G401.6 (cell line): ENCODE results near the gene RSPO1.
A peak's percentile ranks its signal among the peaks of the same experiment; 100 is the strongest.
"Not testable (repeated sequence)": the region's sequence is repeated elsewhere in the genome, so short reads cannot be mapped to it uniquely, and the experiment has no call there.

Source experiments
- FAIRE-seq: peaks from 2 replicates; lab custom pipeline; 2012; peaks lifted over from hg19 to GRCh38; lab: Jason Lieb, UNC

Gene RSPO1

GRCh38 chr1:37614105-37614504 is 20.6 kb downstream of the RSPO1 start:
- no peak for FAIRE-seq

GRCh38 chr1:37612186-37612585 is 22.5 kb downstream of the RSPO1 start:
- FAIRE-seq, result no peak

DNA sequence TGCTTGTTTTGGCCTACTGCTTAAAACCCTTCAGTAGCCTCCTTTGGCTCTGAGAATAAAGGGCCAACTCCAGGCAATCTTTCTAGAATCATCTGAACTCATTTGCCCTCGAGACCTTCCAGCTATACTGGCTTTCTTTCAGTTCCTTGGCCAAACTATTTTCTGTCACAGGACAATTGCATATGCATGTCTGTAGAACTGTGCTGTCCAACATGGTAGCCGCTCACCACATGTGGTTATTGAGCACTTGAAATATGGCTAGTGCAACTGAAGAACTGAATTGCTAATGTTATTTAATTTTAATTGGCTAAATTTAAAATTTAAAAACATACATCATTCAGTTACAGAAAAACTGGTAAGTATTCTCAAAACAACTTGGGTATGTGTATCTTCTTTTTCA is 24.7 kb downstream of the RSPO1 start:
- FAIRE-seq, result no peak

DNA sequence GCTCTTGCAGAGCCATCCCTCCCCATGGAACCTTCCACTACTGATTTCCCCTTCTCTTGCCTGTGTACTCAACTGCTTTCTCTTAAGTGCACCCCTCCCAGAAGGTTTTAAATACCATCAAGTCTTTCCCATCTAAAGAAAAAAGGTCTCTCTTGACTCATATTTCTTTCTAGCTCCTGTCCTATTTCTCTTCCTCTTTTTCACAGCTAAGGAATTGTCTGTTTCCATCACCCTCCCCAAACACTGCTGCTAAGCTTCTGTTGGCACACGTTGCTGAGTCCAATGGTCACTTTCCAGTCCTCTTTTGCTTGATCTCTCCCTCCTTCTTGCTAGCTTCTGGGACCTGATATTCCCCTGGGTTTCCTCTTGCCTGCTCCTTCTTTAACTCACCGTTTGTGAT is 25.7 kb downstream of the RSPO1 start:
- no peak for FAIRE-seq

DNA sequence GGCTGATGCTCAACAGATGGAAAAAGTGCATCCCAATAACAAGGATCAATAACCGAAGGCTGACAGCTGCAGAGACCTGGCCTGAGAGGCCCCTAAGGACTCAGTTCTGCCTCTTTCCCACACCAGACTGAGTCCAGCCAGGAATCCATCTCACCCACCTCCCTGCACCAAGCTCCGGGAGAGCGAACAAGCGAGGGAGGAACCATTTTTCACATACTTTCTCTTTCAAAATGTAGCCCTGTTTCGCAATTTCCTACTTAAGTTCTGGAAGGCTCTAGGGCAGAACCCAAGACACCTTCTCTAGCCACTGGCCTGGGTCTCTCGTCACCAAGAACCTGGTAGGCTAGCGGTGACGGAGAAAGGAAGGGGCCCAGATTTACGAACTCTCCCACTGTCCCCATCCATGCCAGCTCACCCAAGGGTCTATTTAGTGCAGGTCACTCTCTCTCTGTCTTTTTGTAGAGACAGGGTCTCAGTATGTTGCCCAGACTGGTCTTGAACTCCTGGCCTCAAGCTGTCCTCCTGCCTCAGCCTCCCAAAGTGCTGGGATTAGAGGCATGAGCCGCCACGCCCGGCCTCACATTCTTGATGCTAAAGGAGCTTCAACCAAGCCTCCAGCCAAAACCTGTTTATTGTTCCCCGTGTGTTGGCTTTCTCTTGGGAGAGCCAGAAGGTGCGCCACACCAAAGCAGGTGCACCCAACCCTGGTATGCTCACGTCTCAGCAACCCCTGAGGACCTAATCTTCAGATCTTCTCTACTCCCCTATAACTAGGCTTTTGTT is 28.0 kb downstream of the RSPO1 start:
- FAIRE-seq, result no peak

DNA sequence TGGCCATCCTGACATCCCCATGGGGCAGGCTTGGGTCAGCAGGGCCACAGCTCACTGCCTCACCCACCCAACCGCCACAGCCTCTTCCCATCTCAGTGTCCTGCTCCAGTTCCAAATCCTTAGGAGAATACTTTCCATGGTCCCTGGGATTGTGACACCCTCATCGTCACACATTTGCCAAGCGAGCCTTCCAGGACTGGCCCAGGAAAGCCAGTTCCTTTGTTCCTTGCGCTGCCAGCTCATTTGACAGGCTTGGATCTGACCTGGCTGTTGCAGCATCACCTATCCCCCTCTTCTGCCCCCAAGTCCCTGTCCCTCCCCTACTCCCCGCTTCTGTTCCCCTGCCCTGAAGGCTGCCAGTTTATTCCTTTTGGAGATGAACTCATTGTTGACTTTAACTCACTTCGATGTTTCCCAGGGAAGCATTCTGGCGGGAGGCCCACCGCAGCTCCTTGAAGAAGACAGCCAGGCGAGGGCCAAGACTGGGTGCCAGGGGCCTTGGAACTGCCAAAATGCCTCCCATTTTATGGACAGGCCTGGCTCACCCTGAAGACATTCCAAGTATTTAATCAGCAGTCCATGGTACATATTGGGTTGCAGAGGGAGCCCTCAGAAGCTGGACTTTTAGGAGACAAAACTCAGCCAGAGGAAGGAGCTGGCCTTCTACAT is 28.8 kb downstream of the RSPO1 start:
- no peak for FAIRE-seq

- no peak for FAIRE-seq
Observed at GRCh38 chr1:37605061-37605650, 29.5 kb downstream of the RSPO1 start.

GRCh38 chr1:37602750-37603694 is 31.7 kb downstream of the RSPO1 start:
- FAIRE-seq, result no peak

GRCh38 chr1:37601441-37601840 is 33.3 kb downstream of the RSPO1 start:
- FAIRE-seq, result no peak

GRCh38 chr1:37599940-37600339 is 34.8 kb downstream of the RSPO1 start:
- FAIRE-seq, result no peak

GRCh38 chr1:37596182-37596667 is 38.5 kb downstream of the RSPO1 start:
- FAIRE-seq, result no peak

DNA sequence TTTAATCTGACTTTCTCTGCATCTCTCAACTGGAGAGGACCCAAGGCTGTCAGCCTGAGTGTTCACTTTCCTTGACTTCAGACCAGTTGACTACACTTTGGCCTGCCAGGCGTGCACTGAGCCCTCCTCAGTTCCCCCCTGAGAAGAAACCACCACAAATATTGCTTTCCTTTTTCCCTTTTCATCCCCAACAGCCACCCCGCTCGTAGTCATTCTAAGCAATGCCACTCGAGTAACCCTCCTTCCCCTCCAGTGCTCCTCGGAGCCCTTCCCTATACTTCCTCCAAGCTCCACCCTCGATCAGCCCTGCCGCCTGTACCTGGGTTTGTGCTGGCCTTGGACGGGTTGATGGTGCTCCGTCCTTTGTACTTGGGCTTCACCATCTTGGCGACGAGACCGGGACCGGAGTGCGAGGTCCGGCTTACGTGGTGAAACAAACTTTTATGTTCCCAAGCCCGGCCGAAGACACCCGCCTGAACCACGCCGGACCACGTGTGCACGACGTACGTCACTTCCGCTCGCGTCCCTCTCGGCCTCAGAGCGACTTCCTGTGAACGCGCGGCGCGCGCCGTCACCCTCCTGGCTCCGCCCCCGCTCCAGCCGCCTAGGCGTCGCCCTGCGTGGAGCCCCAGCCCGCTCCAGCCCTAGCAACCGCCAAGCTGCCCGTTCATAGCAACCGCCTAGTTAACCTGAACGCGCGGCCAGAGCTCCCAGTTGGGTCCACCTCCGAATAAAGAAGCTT is 39.1 kb downstream of the RSPO1 start, which contains the start of gene GNL2:
Gene GNL2 (minus strand): TSS at position 498 of the 742 bp plus-strand sequence. CDS start 115 bp downstream, at position 383.
- FAIRE-seq, result peak; percentile 67

- FAIRE-seq, result no peak
Observed at GRCh38 chr1:37593726-37594125, 41.0 kb downstream of the RSPO1 start.

DNA sequence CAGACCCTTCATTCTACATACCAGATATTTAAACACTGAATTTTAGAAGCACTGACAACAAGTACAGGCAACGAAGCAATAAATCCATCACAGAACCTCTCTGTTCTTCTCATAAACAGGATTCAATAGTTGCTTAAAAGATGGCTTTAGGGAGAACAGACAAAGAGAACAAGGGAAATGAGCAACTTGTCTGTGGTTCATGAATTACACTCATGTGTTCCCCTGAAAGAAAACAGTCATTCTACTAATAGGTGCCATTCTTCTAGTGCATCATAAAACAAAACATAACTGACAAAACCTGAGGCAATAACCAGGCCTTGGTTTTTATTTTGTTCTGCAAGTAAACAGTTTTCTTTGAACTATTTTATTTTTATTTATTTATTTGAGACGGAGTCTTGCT is 45.8 kb downstream of the RSPO1 start:
- FAIRE-seq, result no peak

DNA sequence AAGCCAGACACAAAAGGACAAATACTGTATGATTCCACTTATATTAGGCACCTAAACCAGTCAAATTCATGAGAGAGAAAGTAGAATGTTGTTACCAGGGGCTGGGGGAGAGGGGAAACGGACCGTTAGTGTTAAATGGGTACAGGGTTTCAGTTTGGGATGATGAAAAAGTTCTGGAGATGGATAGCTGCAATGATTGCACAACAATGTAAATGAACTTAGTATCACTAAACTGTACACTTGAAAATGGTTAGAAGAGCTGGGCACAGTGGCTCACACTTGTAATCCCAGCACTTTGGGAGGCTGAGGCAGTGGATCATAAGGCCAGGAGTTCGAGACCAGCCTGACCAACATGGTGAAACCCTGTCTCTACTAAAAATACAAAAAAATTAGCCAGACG is 50.1 kb downstream of the RSPO1 start:
- FAIRE-seq, result not testable (repeated sequence)

- FAIRE-seq, result no peak
Observed at GRCh38 chr1:37575692-37576091, 59.0 kb downstream of the RSPO1 start.

GRCh38 chr1:37574834-37575480 is 59.7 kb downstream of the RSPO1 start:
- no peak for FAIRE-seq

GRCh38 chr1:37570528-37571334 is 64.0 kb downstream of the RSPO1 start:
- no peak for FAIRE-seq

DNA sequence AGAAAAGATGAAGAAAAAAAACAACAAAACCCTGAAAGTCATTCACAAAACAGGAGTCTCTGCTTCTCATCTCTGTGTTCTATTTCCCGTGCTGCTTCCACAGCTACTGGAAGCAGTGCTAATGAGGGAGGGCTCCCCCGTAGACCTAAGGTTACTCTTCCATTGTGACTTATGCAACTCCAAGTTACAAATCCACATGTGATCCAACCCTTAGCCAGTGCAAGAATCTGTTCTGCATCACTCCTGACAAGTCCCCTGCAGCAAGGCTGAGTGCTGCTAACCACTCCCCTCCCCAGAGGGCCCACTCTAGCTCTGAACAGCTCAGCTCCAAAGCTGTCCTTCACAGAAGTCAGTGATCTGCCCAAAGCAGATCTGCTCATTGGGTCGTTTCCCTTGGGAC is 67.7 kb downstream of the RSPO1 start:
- FAIRE-seq, result no peak

DNA sequence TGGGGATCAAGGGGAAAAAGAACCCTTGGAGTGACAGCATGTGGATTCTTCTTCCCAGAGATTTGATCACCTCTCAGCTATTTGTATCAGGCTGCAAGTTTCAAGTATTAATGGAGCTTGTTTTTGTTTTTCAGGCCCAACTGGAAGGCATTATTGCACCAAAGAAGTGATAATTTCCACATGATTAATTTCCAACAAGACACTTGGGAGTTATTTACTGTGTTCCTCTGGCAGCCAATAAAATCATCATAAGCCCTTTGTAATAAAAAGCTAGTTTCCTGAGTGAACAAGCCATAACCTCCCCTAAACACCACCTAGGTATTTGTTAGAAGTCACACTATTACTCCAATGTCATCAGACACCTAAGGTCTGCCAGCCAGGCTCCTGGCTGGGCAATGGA is 69.8 kb downstream of the RSPO1 start:
- FAIRE-seq, result no peak
